ENCODE measurements around the gene SLC38A10. TPM values are rescaled to one million over a fixed set of nuclear protein-coding genes. Genes with fewer than 3 reads are reported as not detected.
A peak's percentile ranks its signal among the peaks of the same experiment; 100 is the strongest.

Gene SLC38A10
- total and polyA plus RNA-seq, 2 of the 13 experiments (the other 11 are each of a cell fraction or from before 2014, with no cell fraction given): 23.4 to 55.8 TPM

DNA sequence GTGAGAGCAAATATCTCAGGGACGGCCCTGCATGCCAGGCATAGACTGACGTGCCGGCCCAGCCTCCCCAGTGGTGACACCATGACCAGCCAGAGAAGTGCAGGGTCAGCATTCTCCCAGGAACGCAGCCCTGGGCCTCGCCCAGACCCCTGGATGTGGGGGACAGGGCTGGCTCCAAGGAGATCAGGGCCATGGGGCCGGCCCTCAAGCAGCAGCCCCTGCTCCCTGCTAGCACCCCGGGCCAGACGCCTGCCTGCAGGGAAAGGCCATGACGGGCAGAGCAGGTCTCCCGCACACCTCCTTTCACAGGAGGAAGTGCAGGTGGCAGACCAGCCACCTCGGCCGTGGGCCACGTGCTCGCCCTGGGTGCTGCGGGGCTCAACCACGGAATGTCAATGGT, 46.5 kb downstream of the SLC38A10 start:
- Histone ChIP-seq H3K4me3 (replicated peaks in 1 of 3; ENCODE audit: insufficient read depth in 1 of 3, low read depth in 2 of 3, low read length in 3 of 3) (no peak overlapping the region), H3K4me1 (ENCODE audit: insufficient read depth, low read length) (peaks cover 35% of the 10 kb centered on the region), H3K9ac (ENCODE audit: insufficient read depth, low read depth, low read length) (no peak overlapping the region), H2AFZ (ENCODE audit: low read length) (no peak overlapping the region), H3K36me3 (replicated peaks in 1 of 2; ENCODE audit: control insufficient read depth in 1 of 2, insufficient read depth in 2 of 2, low read length in 2 of 2) (peaks cover 15 to 20% of the 10 kb centered on the region in 2 experiments; a peak in 3 of 5 replicates), H3K27me3 (ENCODE audit: control insufficient read depth in 1 of 2, insufficient read depth in 2 of 2, low read length in 2 of 2) (no peaks in the 10 kb centered on the region), H3K27ac (ENCODE audit: extremely low read length, insufficient read depth, low read length) (no peak overlapping the region), H3K79me2 (ENCODE audit: insufficient read depth, low read length) (no peaks in the 10 kb centered on the region), H3K4me2 (ENCODE audit: low read depth, low read length) (no peak overlapping the region), H4K20me1 (ENCODE audit: insufficient read depth, low read length) (peaks cover 2% of the 10 kb centered on the region; the same call in 1 of the 2 replicates), H3K9me3 (ENCODE audit: low read length) (no peaks in the 10 kb centered on the region)
- intact Hi-C loops (cut with micrococcal nuclease; ENCODE audit: unreplicated experiment): no loop called here
- no peak for FAIRE-seq
- DNase-seq (ENCODE audit: low spot score): no peak
- CTCF ChIA-PET (ENCODE audit: low intra/inter-chr PET ratio, low total read pairs): no interaction called here
- 79% methylated on average over 13 of the region's 16 CpGs for WGBS (ENCODE audit: low lambda C conversion rate)
- no peak for ATAC-seq
- POLR2A ChIA-PET: interaction anchor here (1.3 kb wide), 1 partner anchor 10 kb away, joined by 4 read pairs; the partner anchor contains the start of genes NDUFAF8 and TEPSIN
- BruUV-seq (replicated peaks): no TSS peak
- no peak for TF ChIP-seq HDAC6 (IDR thresholded peaks at IDR 0.05; ENCODE audit: low read depth, low read length)
- peak; percentile 79 for TF ChIP-seq AGO2 (optimal IDR thresholded peaks at IDR 0.05; ENCODE audit: low read depth, low read length)
- TF ChIP-seq, protein P1, sequence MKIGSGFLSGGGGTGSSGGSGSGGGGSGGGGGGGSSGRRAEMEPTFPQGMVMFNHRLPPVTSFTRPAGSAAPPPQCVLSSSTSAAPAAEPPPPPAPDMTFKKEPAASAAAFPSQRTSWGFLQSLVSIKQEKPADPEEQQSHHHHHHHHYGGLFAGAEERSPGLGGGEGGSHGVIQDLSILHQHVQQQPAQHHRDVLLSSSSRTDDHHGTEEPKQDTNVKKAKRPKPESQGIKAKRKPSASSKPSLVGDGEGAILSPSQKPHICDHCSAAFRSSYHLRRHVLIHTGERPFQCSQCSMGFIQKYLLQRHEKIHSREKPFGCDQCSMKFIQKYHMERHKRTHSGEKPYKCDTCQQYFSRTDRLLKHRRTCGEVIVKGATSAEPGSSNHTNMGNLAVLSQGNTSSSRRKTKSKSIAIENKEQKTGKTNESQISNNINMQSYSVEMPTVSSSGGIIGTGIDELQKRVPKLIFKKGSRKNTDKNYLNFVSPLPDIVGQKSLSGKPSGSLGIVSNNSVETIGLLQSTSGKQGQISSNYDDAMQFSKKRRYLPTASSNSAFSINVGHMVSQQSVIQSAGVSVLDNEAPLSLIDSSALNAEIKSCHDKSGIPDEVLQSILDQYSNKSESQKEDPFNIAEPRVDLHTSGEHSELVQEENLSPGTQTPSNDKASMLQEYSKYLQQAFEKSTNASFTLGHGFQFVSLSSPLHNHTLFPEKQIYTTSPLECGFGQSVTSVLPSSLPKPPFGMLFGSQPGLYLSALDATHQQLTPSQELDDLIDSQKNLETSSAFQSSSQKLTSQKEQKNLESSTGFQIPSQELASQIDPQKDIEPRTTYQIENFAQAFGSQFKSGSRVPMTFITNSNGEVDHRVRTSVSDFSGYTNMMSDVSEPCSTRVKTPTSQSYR (CRISPR knock-in tag; IDR thresholded peaks at IDR 0.05; ENCODE audit: borderline replicate concordance): no peak
- peak; percentile 78 for TF ChIP-seq MAFF (IDR thresholded peaks at IDR 0.05; ENCODE audit: low read depth, low read length)
- TF ChIP-seq ETV5 (CRISPR knock-in tag; IDR thresholded peaks at IDR 0.05; ENCODE audit: borderline replicate concordance): 0 out of 2 replicates have a peak, but pooled peaks have one; percentile 24
- TF ChIP-seq, protein P2, sequence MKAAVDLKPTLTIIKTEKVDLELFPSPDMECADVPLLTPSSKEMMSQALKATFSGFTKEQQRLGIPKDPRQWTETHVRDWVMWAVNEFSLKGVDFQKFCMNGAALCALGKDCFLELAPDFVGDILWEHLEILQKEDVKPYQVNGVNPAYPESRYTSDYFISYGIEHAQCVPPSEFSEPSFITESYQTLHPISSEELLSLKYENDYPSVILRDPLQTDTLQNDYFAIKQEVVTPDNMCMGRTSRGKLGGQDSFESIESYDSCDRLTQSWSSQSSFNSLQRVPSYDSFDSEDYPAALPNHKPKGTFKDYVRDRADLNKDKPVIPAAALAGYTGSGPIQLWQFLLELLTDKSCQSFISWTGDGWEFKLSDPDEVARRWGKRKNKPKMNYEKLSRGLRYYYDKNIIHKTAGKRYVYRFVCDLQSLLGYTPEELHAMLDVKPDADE (CRISPR knock-in tag; IDR thresholded peaks at IDR 0.05): no peak
- TF ChIP-seq ZNF263 (CRISPR knock-in tag; IDR thresholded peaks at IDR 0.05): peak; percentile 26
- TF ChIP-seq MAFK (conservative IDR thresholded peaks at IDR 0.05 in 1 of 2, IDR thresholded peaks at IDR 0.05 in 1 of 2; ENCODE audit: low read length in 2 of 2): peak; percentile 83 to 89
- no peak for TF ChIP-seq SKI (IDR thresholded peaks at IDR 0.05; ENCODE audit: partially characterized antibody)
- no peak for TF ChIP-seq MEF2D (CRISPR knock-in tag; IDR thresholded peaks at IDR 0.05)
- TF ChIP-seq ZNF543 (CRISPR knock-in tag; IDR thresholded peaks at IDR 0.05): no peak
- in situ Hi-C loops (cut with HindIII; ENCODE audit: extremely low pct_ligation_motif_present, low pct_unique_long_range_greater_than_20kb): no loop called here

Measured in HepG2 (cell line).